IMR-90 (cell line): Measurements from ENCODE around the gene DYRK1B. TPM values are rescaled to one million over a fixed set of nuclear protein-coding genes. Genes with fewer than 3 reads are reported as not detected.

Source experiments
- ATAC-seq: fragments of 200-7000 bp; cut with Tn5 transposase; 2 replicates; pipeline ENCODE4 v1.9.1; 2020; ENCODE audit warnings: low read depth, mild to moderate bottlenecking, moderate library complexity
- BruUV-seq: library from RNA; stranded (reverse); fragments of 400-500 nt; replicated peaks from 2 replicates; lab custom pipeline; 2021; lab: Mats Ljungman, UMichigan
- CTCF ChIA-PET: fragments of 300-600 bp; formaldehyde crosslinking; extraction: SDS; loops from one replicate; lab custom pipeline; 2021; ENCODE audit warnings: antibody characterized with exemption; lab: Yijun Ruan, JAX
- POLR2A ChIA-PET: fragments of 300-600 bp; sonication (Branson Sonifier 250); formaldehyde crosslinking; loops from one replicate; lab custom pipeline; 2022; ENCODE audit warnings: antibody characterized with exemption; ENCODE audit not compliant: unreplicated experiment; lab: Charles Lee
- DNase-seq: peaks from one replicate; pipeline ENCODE4 v3.0.0; 2013
- H2AFZ ChIP-seq: replicated peaks from 2 replicates; pipeline ENCODE3; 2013; ENCODE audit warnings: low read length, mild to moderate bottlenecking; ENCODE audit not compliant: poor library complexity
- H2AK5ac ChIP-seq: 2 replicates; pipeline ENCODE4 v1.6.1; 2013; ENCODE audit warnings: low read depth, low read length, inconsistent platforms
- H2AK9ac ChIP-seq: replicated peaks from 2 replicates; pipeline ENCODE3; 2013; ENCODE audit warnings: mild to moderate bottlenecking, low read depth, low read length, moderate library complexity; ENCODE audit not compliant: poor library complexity
- H2BK120ac ChIP-seq: 2 replicates; pipeline ENCODE4 v1.6.1; 2013; ENCODE audit warnings: low read depth, low read length, inconsistent platforms
- H2BK15ac ChIP-seq: 3 replicates; pipeline ENCODE4 v1.6.1; 2013; ENCODE audit warnings: low read depth, low read length, inconsistent platforms
- H2BK20ac ChIP-seq: 2 replicates; pipeline ENCODE4 v1.6.1; 2013; ENCODE audit warnings: low read depth, mild to moderate bottlenecking, inconsistent platforms, low read length, moderate library complexity
- H2BK5ac ChIP-seq: 2 replicates; pipeline ENCODE4 v1.6.1; 2013; ENCODE audit warnings: mild to moderate bottlenecking, low read depth, low read length, inconsistent platforms; ENCODE audit not compliant: poor library complexity, severe bottlenecking
- H3K14ac ChIP-seq: replicated peaks from 2 replicates; pipeline ENCODE4 v1.6.1; 2013; ENCODE audit warnings: low read depth, low read length, inconsistent platforms
- H3K18ac ChIP-seq: 2 replicates; pipeline ENCODE4 v1.6.1; 2013; ENCODE audit warnings: low read depth, low read length, control low read depth
- H3K23ac ChIP-seq: 2 replicates; pipeline ENCODE4 v1.6.1; 2013; ENCODE audit warnings: low read depth, low read length, inconsistent platforms
- H3K27ac ChIP-seq: 2 replicates; pipeline ENCODE4 v1.5.1; 2013; ENCODE audit warnings: mild to moderate bottlenecking, control low read depth, low read length; ENCODE audit not compliant: insufficient read depth
- H3K27me3 ChIP-seq: 2 replicates; pipeline ENCODE4 v1.6.1; 2013; ENCODE audit warnings: low read length; ENCODE audit not compliant: control insufficient read depth, insufficient read depth
- H3K36me3 ChIP-seq: 2 replicates; pipeline ENCODE4 v1.6.1; 2013; ENCODE audit warnings: low read length, mixed read lengths; ENCODE audit not compliant: control insufficient read depth, insufficient read depth
- H3K4ac ChIP-seq: 2 replicates; pipeline ENCODE4 v1.6.1; 2013; ENCODE audit warnings: low read depth, low read length, inconsistent platforms
- H3K4me1 ChIP-seq: 2 replicates; pipeline ENCODE4 v1.6.1; 2013; ENCODE audit warnings: low read length, mixed read lengths; ENCODE audit not compliant: control insufficient read depth, insufficient read depth
- H3K4me2 ChIP-seq: 2 replicates; pipeline ENCODE4 v1.6.1; 2013; ENCODE audit warnings: low read depth, mild to moderate bottlenecking, control low read depth, low read length, moderate library complexity
- H3K4me3 ChIP-seq: 2 replicates; pipeline ENCODE4 v1.5.1; 2013; ENCODE audit warnings: low read depth, mild to moderate bottlenecking, control low read depth, low read length, moderate library complexity; ENCODE audit not compliant: insufficient read depth
- H3K56ac ChIP-seq: 2 replicates; pipeline ENCODE4 v1.6.1; 2013; ENCODE audit warnings: low read length, inconsistent platforms; ENCODE audit not compliant: insufficient read depth; ENCODE audit errors: extremely low read depth
- H3K79me1 ChIP-seq, 2 experiments: 2 replicates each; pipeline ENCODE4 v1.6.1; 2013; ENCODE audit warnings: low read length in 2 of 2, inconsistent platforms in 1 of 2, low read depth in 1 of 2
- H3K9ac ChIP-seq: 2 replicates; pipeline ENCODE4 v1.6.1; 2013; ENCODE audit warnings: low read depth, low read length, control low read depth
- H3K9me1 ChIP-seq: 2 replicates; pipeline ENCODE4 v1.6.1; 2013; ENCODE audit warnings: low read length, inconsistent platforms; ENCODE audit not compliant: insufficient read depth
- H3K9me3 ChIP-seq: 2 replicates; pipeline ENCODE4 v1.6.1; 2013; ENCODE audit warnings: low read length; ENCODE audit not compliant: control insufficient read depth, insufficient read depth
- H4K20me1 ChIP-seq: 2 replicates; pipeline ENCODE4 v1.6.1; 2013; ENCODE audit warnings: low read length, inconsistent platforms; ENCODE audit not compliant: insufficient read depth
- H4K5ac ChIP-seq: 2 replicates; pipeline ENCODE4 v1.6.1; 2013; ENCODE audit warnings: mild to moderate bottlenecking, low read depth, low read length, control low read depth
- H4K8ac ChIP-seq, 2 experiments: 2 replicates each; pipeline ENCODE4 v1.6.1; 2013; ENCODE audit warnings: low read depth in 2 of 2, low read length in 2 of 2, control low read depth in 1 of 2, inconsistent platforms in 1 of 2
- H4K91ac ChIP-seq: 2 replicates; pipeline ENCODE4 v1.6.1; 2013; ENCODE audit warnings: low read depth, low read length, inconsistent platforms; ENCODE audit not compliant: insufficient read depth
- BHLHE40 ChIP-seq: fragments of 150-350 bp; IDR thresholded peaks from 2 replicates; pipeline ENCODE4 v1.6.1; 2016; ENCODE audit warnings: mild to moderate bottlenecking, low read depth, low read length
- CEBPB ChIP-seq: IDR thresholded peaks from 2 replicates; pipeline ENCODE4 v1.6.1; 2012; ENCODE audit warnings: low read depth, low read length, improper control_type of control experiment
- CTCF ChIP-seq: conservative IDR thresholded peaks from 2 replicates; pipeline ENCODE4 v1.5.1; 2012; ENCODE audit warnings: mild to moderate bottlenecking, low read depth, low read length, improper control_type of control experiment
- ELK1 ChIP-seq: fragments of 150-350 bp; IDR thresholded peaks from 2 replicates; pipeline ENCODE4 v1.6.1; 2016; ENCODE audit warnings: low read depth, mild to moderate bottlenecking, low read length, moderate library complexity, borderline replicate concordance
- FOS ChIP-seq: fragments of 150-350 bp; IDR thresholded peaks from 2 replicates; pipeline ENCODE4 v1.6.1; 2016; ENCODE audit warnings: low read depth, low read length
- MAFK ChIP-seq: IDR thresholded peaks from 2 replicates; pipeline ENCODE4 v1.6.1; 2012; ENCODE audit warnings: low read depth, low read length, improper control_type of control experiment
- MAZ ChIP-seq: IDR thresholded peaks from 2 replicates; pipeline ENCODE4 v1.6.1; 2012; ENCODE audit warnings: low read depth, mild to moderate bottlenecking, low read length, improper control_type of control experiment, moderate library complexity, borderline replicate concordance
- MXI1 ChIP-seq: IDR thresholded peaks from 2 replicates; pipeline ENCODE4 v1.6.1; 2012; ENCODE audit warnings: low read depth, mild to moderate bottlenecking, low read length, moderate library complexity, borderline replicate concordance
- NFE2L2 ChIP-seq: fragments of 150-350 bp; IDR thresholded peaks from 2 replicates; pipeline ENCODE4 v1.6.1; 2016; ENCODE audit warnings: low read depth, mild to moderate bottlenecking, low read length
- POLR2A ChIP-seq: IDR thresholded peaks from 2 replicates; pipeline ENCODE4 v1.6.1; 2012; ENCODE audit warnings: mild to moderate bottlenecking, low read depth, low read length
- RAD21 ChIP-seq: IDR thresholded peaks from 2 replicates; pipeline ENCODE4 v1.6.1; 2012; ENCODE audit warnings: low read length, improper control_type of control experiment
- RCOR1 ChIP-seq: IDR thresholded peaks from 2 replicates; pipeline ENCODE4 v1.6.1; 2012; ENCODE audit warnings: mild to moderate bottlenecking, low read length, improper control_type of control experiment; ENCODE audit not compliant: insufficient replicate concordance
- RFX5 ChIP-seq: IDR thresholded peaks from 2 replicates; pipeline ENCODE4 v1.8.0; 2012; ENCODE audit warnings: low read depth, mild to moderate bottlenecking, low read length, moderate library complexity
- SMC3 ChIP-seq: fragments of 150-350 bp; IDR thresholded peaks from 2 replicates; pipeline ENCODE4 v1.6.1; 2016; ENCODE audit warnings: low read depth, mild to moderate bottlenecking, antibody characterized with exemption, low read length, moderate library complexity
- USF2 ChIP-seq: fragments of 150-350 bp; IDR thresholded peaks from 2 replicates; pipeline ENCODE4 v1.6.1; 2017; ENCODE audit warnings: mild to moderate bottlenecking, antibody characterized with exemption, low read length, low read depth
- WGBS, 2 experiments: methylation state at CpG; one replicate each; pipeline versions ENCODE4 v1.1.5 to v1.1.7; 2013; ENCODE audit warnings: missing lambda C conversion rate in 2 of 2; ENCODE audit not compliant: insufficient read length in 1 of 2; ENCODE audit errors: extremely low coverage in 2 of 2; 5-methylcytosine and 5-hydroxymethylcytosine counted together
- dilution Hi-C: fragments of 300-500 bp; cut with HindIII; formaldehyde crosslinking; loops from one replicate; pipeline ENCODE4 v1.14.3; 2018; ENCODE audit warnings: low sequenced_read_pairs; ENCODE audit not compliant: unreplicated experiment
- in situ Hi-C: fragments of 300-500 bp; cut with MboI; formaldehyde crosslinking; loops from 3 replicates; pipeline ENCODE4 v1.14.3; 2019; ENCODE audit warnings: low sequenced_read_pairs, inconsistent platforms, mixed read lengths
- intact Hi-C: fragments of 100-400 bp; cut with micrococcal nuclease; formaldehyde crosslinking; loops from 2 replicates; pipeline ENCODE4 v1.10.0; 2022
- polyA plus RNA-seq, 3 experiments: library from polyadenylated mRNA; depleted of rRNA; stranded (reverse); fragments of >200 nt; gene quantifications; 2 replicates each; pipeline ENCODE4 v1.2.3, GENCODE V29; 2012; ENCODE audit warnings: low replicate concordance in 1 of 3
- total RNA-seq: library from RNA; depleted of rRNA; stranded (reverse); fragments of >200 nt; gene quantifications from 2 replicates; pipeline ENCODE4 v1.2.3, GENCODE V29; 2012

Gene DYRK1B
- total and polyA plus RNA-seq, 2 of the 4 experiments (the other 2 are of a cell fraction) = 2.7 to 11.4 TPM

GRCh38 chr19:39796000-39796498 is 37.9 kb downstream of the DYRK1B start:
- no peak overlapping the region for H3K9ac ChIP-seq
- no peaks in the 10 kb centered on the region for H3K9me1 ChIP-seq
- no peak overlapping the region for H2AK5ac ChIP-seq
- TF ChIP-seq MAFK (no peak), USF2 (no peak), SMC3 (no peak), BHLHE40 (no peak), MAZ (no peak), CTCF (no peak), ELK1 (no peak), RFX5 (no peak), MXI1 (no peak), RAD21 (no peak), POLR2A (no peak), RCOR1 (no peak), NFE2L2 (no peak), CEBPB (no peak), FOS (no peak)
- H3K18ac ChIP-seq = no peak overlapping the region
- CTCF ChIA-PET = interaction anchor here (1.2 kb wide), 1 partner anchor 175 kb away, joined by 3 read pairs; the partner anchor contains the start of gene PSMC4
- no peak overlapping the region for H2AK9ac ChIP-seq
- H4K20me1 ChIP-seq = no peaks in the 10 kb centered on the region
- POLR2A ChIA-PET = no interaction called here
- no peak overlapping the region for H2BK120ac ChIP-seq
- intact Hi-C loops (no loop called here), dilution Hi-C loops (no loop called here), in situ Hi-C loops (no loop called here)
- no peak overlapping the region for H2BK5ac ChIP-seq
- no peak overlapping the region for H4K8ac ChIP-seq
- no peak overlapping the region for H3K4me2 ChIP-seq
- no peak overlapping the region for H2BK15ac ChIP-seq
- peaks cover 5% of the 10 kb centered on the region for H3K27me3 ChIP-seq
- no peak overlapping the region for H3K27ac ChIP-seq
- no peaks in the 10 kb centered on the region for H3K9me3 ChIP-seq
- H3K36me3 ChIP-seq = no peaks in the 10 kb centered on the region
- H3K4me3 ChIP-seq = no peak overlapping the region
- no peak overlapping the region for H4K5ac ChIP-seq
- no CpG with 5 or more reads among the region's 2 CpGs for WGBS, 2 experiments
- ATAC-seq = no peak
- H2AFZ ChIP-seq = no peak overlapping the region
- no peak overlapping the region for H3K23ac ChIP-seq
- no peak overlapping the region for H4K91ac ChIP-seq
- no peak overlapping the region for H3K14ac ChIP-seq
- H3K4ac ChIP-seq = no peak overlapping the region
- H3K56ac ChIP-seq = no peak overlapping the region
- no peaks in the 10 kb centered on the region for H3K79me1 ChIP-seq
- no TSS peak for BruUV-seq
- no peak for DNase-seq
- no peaks in the 10 kb centered on the region for H3K4me1 ChIP-seq
- no peak overlapping the region for H2BK20ac ChIP-seq
